Neutrophil (primary cell): ENCODE results near the gene ZNF93.
"Not testable (repeated sequence)": the region's sequence is repeated elsewhere in the genome, so short reads cannot be mapped to it uniquely, and the experiment has no call there.

Source experiments
- H3K27ac ChIP-seq: fragments of 200-600 bp; sonication (generic); 2 replicates; pipeline ENCODE4 v1.5.1; 2016; ENCODE audit warnings: mild to moderate bottlenecking, moderate library complexity
- H3K27me3 ChIP-seq: fragments of 200-600 bp; sonication (generic); 2 replicates; pipeline ENCODE4 v1.6.0; 2016; ENCODE audit warnings: mild to moderate bottlenecking
- H3K36me3 ChIP-seq: fragments of 200-600 bp; sonication (generic); 2 replicates; pipeline ENCODE4 v1.5.1; 2017
- H3K4me1 ChIP-seq, 2 experiments: fragments of 200-600 bp in 1 of 2; sonication (generic) in 1 of 2; 1 replicate in 1 of 2; 2 replicates in 1 of 2; pipeline versions ENCODE4 v1.5.1 to v1.6.1; 2013 to 2016; ENCODE audit warnings: low read depth in 1 of 2, low read length in 1 of 2, mild to moderate bottlenecking in 1 of 2, moderate library complexity in 1 of 2; ENCODE audit not compliant: control insufficient read depth in 1 of 2, insufficient read depth in 1 of 2
- H3K4me3 ChIP-seq, 2 experiments: fragments of 200-600 bp in 1 of 2; sonication (generic) in 1 of 2; 1 replicate in 1 of 2; 2 replicates in 1 of 2; pipeline ENCODE4 v1.5.1; 2013 to 2016; ENCODE audit warnings: low read depth in 1 of 2, low read length in 1 of 2, mild to moderate bottlenecking in 1 of 2, moderate library complexity in 1 of 2
- H3K9me3 ChIP-seq: fragments of 200-600 bp; sonication (generic); 2 replicates; pipeline ENCODE4 v1.5.1; 2016
- TF ChIP-seq, protein P1 (sequence below): fragments of 200-600 bp; sonication (generic); IDR thresholded peaks from 2 replicates; pipeline ENCODE4 v1.5.1; 2016; ENCODE audit warnings: antibody characterized with exemption

Gene ZNF93

DNA sequence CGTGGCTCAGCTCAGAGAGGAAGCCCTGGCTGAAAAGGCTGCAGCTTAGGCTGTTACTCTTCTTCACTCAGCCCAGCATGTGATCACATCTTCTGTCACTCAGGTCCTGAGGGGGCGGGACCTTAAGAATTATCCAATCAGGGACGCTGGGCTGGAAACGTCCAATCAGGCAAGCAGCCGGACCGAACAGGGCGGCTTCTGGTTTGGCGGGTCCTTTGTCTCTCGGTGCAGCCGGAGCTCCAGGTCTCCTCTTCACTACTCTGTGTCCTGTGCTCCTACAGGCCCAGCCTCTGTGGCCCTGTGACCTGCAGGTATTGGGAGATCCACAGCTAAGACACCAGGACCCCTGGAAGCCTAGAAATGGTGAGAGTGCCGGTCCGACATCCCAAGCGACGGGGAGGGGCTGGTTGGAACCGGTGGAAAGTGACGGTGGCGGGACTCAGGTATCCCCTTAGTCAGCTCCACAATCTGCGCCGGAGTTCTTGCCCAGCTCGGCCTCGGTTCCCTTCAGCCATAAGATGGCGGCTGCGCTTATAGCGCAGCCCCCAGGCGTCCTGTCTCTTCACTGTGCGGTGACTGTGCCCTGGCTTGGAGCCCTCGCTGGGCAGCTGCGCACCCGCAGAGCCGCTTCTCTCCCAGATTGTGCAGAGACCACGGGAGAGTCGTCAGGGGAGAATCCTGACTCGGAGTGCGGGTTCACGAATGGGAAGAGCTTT is at the start of gene ZNF93:
Gene ZNF93, plus strand, starts transcription at position 218 of the 716 bp plus-strand sequence. Its CDS starts 143 bp downstream, at position 361.
- peaks cover 14 to 15% of the 10 kb centered on the region in 2 experiments for H3K4me1 ChIP-seq
- peak within 1 kb of the TSS; percentile 80 to 90 for H3K4me3 ChIP-seq
- peak within 1 kb of the TSS; percentile 82 for H3K27ac ChIP-seq
- H3K36me3 ChIP-seq: no peaks in the 10 kb centered on the region
- H3K9me3 ChIP-seq: peaks cover 4% of the 10 kb centered on the region
- TF ChIP-seq, protein P1, sequence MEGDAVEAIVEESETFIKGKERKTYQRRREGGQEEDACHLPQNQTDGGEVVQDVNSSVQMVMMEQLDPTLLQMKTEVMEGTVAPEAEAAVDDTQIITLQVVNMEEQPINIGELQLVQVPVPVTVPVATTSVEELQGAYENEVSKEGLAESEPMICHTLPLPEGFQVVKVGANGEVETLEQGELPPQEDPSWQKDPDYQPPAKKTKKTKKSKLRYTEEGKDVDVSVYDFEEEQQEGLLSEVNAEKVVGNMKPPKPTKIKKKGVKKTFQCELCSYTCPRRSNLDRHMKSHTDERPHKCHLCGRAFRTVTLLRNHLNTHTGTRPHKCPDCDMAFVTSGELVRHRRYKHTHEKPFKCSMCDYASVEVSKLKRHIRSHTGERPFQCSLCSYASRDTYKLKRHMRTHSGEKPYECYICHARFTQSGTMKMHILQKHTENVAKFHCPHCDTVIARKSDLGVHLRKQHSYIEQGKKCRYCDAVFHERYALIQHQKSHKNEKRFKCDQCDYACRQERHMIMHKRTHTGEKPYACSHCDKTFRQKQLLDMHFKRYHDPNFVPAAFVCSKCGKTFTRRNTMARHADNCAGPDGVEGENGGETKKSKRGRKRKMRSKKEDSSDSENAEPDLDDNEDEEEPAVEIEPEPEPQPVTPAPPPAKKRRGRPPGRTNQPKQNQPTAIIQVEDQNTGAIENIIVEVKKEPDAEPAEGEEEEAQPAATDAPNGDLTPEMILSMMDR: no peak
- no peaks in the 10 kb centered on the region for H3K27me3 ChIP-seq

DNA sequence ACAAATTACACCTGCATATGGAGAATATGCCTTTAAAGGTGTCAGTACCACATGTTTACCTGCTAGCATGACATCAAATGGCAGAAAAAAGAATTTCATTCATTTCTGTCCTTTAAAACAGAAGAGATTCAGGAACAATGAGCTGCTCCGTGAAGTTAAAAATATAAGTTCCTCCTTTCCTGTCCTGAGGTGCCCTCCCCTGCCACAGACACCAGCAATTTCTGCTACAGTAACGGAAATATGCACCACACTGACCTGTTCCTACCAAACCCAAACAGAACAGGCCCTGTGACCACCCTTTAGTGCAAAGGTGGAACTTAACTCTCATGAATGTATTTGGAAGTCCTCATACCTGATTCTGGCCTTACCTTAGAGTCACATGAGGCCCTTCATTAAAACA is 49.0 kb upstream of the ZNF93 start:
- H3K36me3 ChIP-seq, H3K27ac ChIP-seq, H3K27me3 ChIP-seq, H3K4me1 ChIP-seq, H3K9me3 ChIP-seq, H3K4me3 ChIP-seq: not testable (repeated sequence)

DNA sequence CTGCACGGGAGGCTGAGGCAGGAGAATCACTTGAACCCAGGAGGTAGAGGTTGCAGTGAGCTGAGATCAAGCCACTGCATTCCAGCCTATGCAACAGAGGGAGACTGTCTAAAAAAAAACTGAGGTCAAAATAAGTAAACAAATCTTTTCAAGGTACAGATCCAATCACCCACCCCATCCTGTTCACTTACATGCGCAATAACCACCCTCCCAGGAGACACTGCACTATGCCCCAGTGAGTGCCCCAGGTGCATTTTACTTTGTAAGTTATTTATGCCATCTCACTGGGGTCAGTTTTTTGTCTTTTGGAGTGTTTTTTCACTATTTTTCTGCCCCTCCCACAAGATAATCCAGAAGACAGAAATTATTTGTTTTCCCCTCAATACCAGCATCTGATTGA is 42.0 kb upstream of the ZNF93 start:
- Histone ChIP-seq H3K27ac (no peak overlapping the region), H3K4me3 (no peak overlapping the region), H3K27me3 (peaks cover 9% of the 10 kb centered on the region), H3K36me3 (no peaks in the 10 kb centered on the region), H3K9me3 (no peaks in the 10 kb centered on the region), H3K4me1 (peaks cover 0 to 3% of the 10 kb centered on the region in 2 experiments)
- TF ChIP-seq, protein P1: no peak

DNA sequence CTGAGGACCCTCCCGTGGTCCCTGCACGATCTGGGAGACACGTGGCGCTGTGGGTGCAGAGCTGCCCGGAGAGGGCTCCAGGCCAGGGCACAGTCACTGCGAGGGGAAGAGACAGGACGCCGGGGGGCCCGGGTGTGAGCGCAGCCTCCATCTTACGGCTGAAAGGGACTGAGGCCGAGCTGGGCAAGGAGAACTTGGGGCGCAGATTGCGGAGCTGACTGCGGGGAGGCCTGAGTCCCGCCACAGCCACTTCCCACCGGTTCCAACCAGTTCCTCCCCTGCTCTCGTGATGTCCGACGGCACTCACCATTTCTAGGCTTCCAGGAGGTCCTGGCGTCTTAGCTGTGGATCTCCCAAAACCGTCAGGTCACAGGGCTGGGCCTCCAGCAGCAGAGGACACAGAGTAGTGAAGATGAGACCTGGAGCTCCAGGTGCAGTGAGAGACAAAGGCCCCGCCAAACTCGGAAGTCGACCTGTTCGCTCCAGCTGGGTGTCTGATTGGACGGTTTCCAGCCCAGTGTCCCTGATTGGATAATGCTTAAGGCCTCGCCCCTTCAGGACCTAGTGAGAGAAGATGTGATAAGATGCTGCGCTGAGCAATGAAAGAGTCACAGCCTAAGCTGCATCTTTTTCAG is 39.9 kb upstream of the ZNF93 start:
- TF ChIP-seq, protein P1: no peak
- no peaks in the 10 kb centered on the region for H3K9me3 ChIP-seq
- no peaks in the 10 kb centered on the region for H3K36me3 ChIP-seq
- peaks cover 0 to 3% of the 10 kb centered on the region in 2 experiments for H3K4me1 ChIP-seq
- H3K27ac ChIP-seq: no peak overlapping the region
- H3K4me3 ChIP-seq: peak overlapping the region in 1 of 2 experiments; percentile 18
- H3K27me3 ChIP-seq: peaks cover 9% of the 10 kb centered on the region

DNA sequence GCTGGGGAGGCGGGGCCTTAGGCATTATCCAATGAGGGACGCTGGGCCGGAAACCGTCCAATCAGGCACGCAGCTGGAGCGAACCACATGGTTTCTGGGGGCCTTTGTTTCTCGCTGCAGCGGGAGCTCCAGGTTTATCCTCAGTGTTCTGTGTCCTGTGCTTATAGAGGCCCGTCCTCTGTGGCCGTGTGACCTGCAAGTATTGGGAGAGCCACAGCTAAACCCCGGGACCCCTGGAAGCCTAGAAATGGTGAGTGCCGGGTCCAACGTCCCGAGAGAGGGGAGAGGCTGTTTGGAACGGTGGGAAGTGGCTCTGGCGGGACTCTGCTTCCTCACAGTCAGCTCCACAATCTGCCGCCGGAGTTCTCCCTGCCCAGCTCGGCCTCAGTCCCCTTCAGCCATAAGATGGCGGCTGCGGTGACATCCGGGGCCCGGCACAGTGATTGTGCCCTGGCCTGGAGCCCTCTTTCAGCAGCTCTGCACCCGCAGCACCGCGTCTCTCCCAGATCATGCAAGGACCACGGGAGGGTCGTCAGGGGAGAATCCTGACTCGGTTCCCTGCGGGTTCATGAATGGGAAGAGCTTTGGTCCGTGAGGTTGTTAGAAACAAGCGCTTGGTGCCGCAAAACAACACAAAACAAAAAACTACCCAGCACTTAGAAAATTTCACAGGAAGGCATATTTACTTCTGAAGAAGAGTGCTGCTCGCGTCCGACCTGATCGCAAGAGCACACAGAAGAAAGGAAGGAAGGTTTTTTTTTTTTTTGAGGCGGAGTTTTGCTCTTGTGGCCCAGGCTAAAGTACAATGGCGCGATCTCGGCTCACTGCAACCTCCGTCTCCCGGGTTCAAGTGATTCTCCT is 34.8 kb upstream of the ZNF93 start, which contains the start of gene ZNF253:
Gene ZNF253, plus strand, starts transcription at position 133 of the 861 bp plus-strand sequence. Its CDS starts 115 bp downstream, at position 248.
- Histone ChIP-seq H3K4me1 (peaks cover 10 to 12% of the 10 kb centered on the region in 2 experiments), H3K36me3 (no peaks in the 10 kb centered on the region), H3K27me3 (peaks cover 2% of the 10 kb centered on the region), H3K4me3 (peak within 1 kb of the TSS; percentile 76 to 89), H3K27ac (peak within 1 kb of the TSS; percentile 86), H3K9me3 (no peaks in the 10 kb centered on the region)
- TF ChIP-seq, protein P1: no peak
